GM13977 (cell line): ENCODE measurements around the gene NECTIN4.

Experiments used
- DNase-seq: peaks from one replicate; pipeline ENCODE4 v3.0.0; 2012; ENCODE audit warnings: low spot score
- in situ Hi-C: fragments of 300-500 bp; cut with MboI; formaldehyde crosslinking; loops from one replicate; pipeline ENCODE4 v1.12.0; 2022; ENCODE audit warnings: low sequenced_read_pairs, low pct_unique_long_range_greater_than_20kb, mixed read lengths, inconsistent platforms; ENCODE audit not compliant: unreplicated experiment
- TF ChIP-seq, protein P1 (sequence below): IDR thresholded peaks from 2 replicates; pipeline ENCODE4 v1.5.1; 2012; ENCODE audit warnings: mild to moderate bottlenecking, control low read depth; ENCODE audit not compliant: insufficient read depth; ENCODE audit errors: extremely low read depth, missing control alignments

Gene NECTIN4

DNA sequence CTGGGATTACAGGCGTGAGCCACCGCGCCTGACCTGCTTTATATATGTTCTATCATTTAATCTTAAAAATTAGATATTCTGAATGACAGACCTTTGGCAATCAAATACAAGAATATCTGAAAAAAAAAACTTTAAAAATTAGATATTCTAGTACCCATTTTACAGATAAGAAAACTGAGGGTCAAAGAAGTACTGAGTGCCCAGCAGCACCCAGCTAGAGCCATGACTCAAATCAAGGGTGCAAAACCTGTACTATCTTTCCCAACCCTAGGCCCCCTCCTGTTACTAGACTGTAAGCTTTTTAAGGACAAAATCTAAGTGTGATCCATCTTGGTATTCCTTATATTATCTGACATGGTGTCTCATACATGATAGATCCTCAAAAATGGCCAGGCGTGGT lies 27.9 kb downstream of the NECTIN4 start:
- TF ChIP-seq, protein P1, sequence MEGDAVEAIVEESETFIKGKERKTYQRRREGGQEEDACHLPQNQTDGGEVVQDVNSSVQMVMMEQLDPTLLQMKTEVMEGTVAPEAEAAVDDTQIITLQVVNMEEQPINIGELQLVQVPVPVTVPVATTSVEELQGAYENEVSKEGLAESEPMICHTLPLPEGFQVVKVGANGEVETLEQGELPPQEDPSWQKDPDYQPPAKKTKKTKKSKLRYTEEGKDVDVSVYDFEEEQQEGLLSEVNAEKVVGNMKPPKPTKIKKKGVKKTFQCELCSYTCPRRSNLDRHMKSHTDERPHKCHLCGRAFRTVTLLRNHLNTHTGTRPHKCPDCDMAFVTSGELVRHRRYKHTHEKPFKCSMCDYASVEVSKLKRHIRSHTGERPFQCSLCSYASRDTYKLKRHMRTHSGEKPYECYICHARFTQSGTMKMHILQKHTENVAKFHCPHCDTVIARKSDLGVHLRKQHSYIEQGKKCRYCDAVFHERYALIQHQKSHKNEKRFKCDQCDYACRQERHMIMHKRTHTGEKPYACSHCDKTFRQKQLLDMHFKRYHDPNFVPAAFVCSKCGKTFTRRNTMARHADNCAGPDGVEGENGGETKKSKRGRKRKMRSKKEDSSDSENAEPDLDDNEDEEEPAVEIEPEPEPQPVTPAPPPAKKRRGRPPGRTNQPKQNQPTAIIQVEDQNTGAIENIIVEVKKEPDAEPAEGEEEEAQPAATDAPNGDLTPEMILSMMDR, result no peak
- DNase-seq, result no peak
- in situ Hi-C loops, result no loop called here

DNA sequence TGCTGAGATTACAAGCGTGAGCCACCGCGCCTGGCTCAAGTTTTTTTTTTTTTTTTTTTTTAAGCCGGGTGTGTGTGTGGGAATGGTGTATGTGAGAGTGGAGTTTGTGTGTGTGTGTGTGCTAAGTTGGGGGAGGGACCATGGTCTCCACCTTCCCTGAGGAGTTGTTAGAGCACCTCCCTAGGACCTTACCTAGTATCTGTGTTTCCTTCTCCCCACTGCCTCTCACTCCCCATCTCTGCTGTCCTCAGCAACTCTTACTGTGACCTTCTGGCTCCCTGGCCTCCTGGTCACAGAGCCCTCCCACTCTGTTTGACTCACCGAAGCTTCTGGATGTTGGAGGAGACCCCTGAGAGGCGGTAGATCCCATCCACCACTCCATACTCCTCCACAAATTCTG lies 30.1 kb downstream of the NECTIN4 start:
- in situ Hi-C loops, result no loop called here
- TF ChIP-seq, protein P1, result no peak
- DNase-seq, result no peak

DNA sequence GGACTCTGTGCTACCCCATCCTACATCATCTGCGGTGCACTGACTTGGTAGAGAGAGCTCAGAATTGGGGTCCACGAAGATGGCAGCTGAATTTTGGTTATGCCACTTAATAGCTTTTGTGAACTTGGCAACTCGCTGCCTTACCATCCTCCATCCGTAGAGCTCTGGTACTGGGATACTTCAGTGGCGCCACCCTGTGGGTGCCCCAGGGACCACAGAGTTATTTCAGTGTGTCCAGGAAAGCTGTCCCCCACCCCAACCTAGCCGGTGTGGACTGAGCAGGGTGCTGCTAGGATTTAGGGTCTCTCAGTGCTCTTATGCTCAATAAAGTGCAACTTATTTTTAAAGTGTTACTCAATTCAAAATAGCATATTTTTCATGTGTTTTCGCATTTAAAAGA lies 34.6 kb downstream of the NECTIN4 start:
- TF ChIP-seq, protein P1, result no peak
- DNase-seq, result no peak
- in situ Hi-C loops, result no loop called here

DNA sequence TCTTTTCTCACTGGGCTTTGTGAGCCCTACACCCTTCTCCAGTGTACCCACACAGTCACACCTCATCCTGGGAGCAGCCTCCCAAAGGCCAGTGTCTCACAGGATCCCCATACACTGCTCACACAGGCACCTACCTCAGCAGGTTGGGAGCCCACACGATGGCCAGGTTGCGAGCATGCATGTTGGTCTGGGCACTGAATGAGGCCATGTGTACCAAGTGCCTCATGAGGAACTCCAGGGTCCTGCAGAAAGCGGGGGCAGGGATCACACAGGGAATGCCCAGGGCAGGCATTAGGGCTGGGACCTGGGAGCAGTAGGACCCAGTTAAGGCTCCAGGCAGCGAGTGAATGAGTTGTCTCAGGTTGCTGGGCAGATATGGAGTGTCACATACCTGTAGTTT lies 35.1 kb downstream of the NECTIN4 start:
- in situ Hi-C loops, result no loop called here
- TF ChIP-seq, protein P1, result no peak
- no peak for DNase-seq

DNA sequence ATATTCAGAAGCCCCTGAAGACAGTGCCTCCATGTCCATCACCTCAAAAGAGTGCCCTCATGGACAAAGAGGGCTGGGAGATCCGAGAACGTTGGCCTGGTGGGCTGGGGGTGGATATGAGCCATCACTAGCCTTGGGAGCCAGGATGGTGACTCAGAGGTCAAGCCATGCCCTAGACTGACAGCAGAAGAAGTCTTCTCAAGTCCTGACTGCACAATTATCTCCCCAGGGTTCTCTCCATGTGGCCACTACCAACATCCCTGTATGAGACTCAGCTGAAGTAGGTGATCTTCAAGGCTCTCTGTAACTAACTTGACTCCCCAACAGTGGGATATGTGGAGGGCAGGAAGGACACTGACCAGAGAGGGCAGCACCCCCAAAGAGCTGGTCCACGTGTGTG lies 36.5 kb downstream of the NECTIN4 start:
- TF ChIP-seq, protein P1, result no peak

DNA sequence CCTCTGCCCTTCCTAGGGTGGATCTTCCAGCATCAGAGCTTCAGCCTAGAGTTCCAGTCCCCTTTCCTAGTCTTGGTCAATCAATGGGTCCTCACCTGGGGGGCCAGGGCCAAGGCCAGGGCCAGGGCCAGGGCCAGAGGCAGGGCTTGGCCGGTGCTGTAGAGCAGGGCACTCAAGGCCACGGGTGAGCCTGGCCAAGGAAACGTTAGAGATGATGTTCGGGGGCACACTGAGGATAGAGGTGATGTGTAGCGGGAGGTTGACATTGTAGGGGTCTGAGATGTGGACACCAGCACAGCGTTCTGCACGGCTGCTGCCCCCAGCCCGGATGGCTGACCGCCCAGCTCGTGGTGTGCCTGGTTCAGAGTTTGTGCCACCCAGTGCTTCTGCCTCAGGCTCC lies 38.1 kb downstream of the NECTIN4 start:
- no peak for DNase-seq
- in situ Hi-C loops, result no loop called here

More for the DNA sequence above, 36.5 kb downstream of the NECTIN4 start:
- in situ Hi-C loops, result no loop called here
- no peak for DNase-seq

More for the DNA sequence above, 38.1 kb downstream of the NECTIN4 start:
- TF ChIP-seq, protein P1, result no peak
